ENCODE data around the gene HCRT.

DNA sequence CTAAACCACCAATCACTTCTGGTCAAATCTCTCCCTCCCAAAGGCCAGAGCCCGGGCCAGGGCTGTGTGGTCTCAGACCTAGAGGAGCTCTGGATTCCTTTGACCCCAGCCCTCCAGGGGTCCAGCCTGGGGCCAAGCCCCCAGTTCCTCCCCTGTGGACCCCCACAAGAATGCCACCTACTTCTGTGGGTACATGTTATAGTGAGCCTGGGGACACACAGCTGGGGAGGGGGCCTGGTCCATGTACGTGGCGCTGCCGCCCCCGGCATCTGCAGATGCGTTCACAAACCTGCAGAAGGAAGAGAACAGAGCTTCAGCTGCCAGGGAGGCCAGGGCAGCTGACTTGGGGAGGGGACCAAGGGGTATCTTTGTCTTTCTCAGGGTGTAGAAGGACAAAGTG is 16.9 kb upstream of the HCRT start:
- TF ChIP-seq, protein P1, sequence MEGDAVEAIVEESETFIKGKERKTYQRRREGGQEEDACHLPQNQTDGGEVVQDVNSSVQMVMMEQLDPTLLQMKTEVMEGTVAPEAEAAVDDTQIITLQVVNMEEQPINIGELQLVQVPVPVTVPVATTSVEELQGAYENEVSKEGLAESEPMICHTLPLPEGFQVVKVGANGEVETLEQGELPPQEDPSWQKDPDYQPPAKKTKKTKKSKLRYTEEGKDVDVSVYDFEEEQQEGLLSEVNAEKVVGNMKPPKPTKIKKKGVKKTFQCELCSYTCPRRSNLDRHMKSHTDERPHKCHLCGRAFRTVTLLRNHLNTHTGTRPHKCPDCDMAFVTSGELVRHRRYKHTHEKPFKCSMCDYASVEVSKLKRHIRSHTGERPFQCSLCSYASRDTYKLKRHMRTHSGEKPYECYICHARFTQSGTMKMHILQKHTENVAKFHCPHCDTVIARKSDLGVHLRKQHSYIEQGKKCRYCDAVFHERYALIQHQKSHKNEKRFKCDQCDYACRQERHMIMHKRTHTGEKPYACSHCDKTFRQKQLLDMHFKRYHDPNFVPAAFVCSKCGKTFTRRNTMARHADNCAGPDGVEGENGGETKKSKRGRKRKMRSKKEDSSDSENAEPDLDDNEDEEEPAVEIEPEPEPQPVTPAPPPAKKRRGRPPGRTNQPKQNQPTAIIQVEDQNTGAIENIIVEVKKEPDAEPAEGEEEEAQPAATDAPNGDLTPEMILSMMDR (IDR thresholded peaks at IDR 0.05), result no peak
- TF ChIP-seq EZH2 (IDR thresholded peaks at IDR 0.05), result no peak
- no peak for TF ChIP-seq EZH2phosphoT487 (IDR thresholded peaks at IDR 0.05)

Data from neural progenitor cell (in vitro differentiated cells).